ENCODE measurements around the gene PCDHB2.

PCDHB2 gene

GRCh38 chr5:141127305-141127704 lies 32.9 kb downstream of the PCDHB2 start:
- ATAC-seq = no peak
- TF ChIP-seq TSHZ2 (CRISPR knock-in tag; IDR thresholded peaks at IDR 0.05) (no peak), ZNF70 (CRISPR knock-in tag; IDR thresholded peaks at IDR 0.05) (no peak), CREB5 (CRISPR knock-in tag; IDR thresholded peaks at IDR 0.05; ENCODE audit: low read depth) (no peak), BACH2 (CRISPR knock-in tag; IDR thresholded peaks at IDR 0.05; ENCODE audit: borderline replicate concordance) (no peak), ZNF8 (CRISPR knock-in tag; IDR thresholded peaks at IDR 0.05) (no peak), RARB (CRISPR knock-in tag; IDR thresholded peaks at IDR 0.05) (no peak), PATZ1 (CRISPR knock-in tag; IDR thresholded peaks at IDR 0.05; ENCODE audit: borderline replicate concordance) (no peak), ZC3H10 (CRISPR knock-in tag; IDR thresholded peaks at IDR 0.05) (no peak), CSDC2 (CRISPR knock-in tag; IDR thresholded peaks at IDR 0.05) (no peak), ESRRG (CRISPR knock-in tag; IDR thresholded peaks at IDR 0.05) (no peak), GLIS3 (CRISPR knock-in tag; IDR thresholded peaks at IDR 0.05) (no peak), ZNF565 (CRISPR knock-in tag; conservative IDR thresholded peaks at IDR 0.05; ENCODE audit: low read depth) (no peak), PPARA (CRISPR knock-in tag; IDR thresholded peaks at IDR 0.05; ENCODE audit: borderline replicate concordance) (no peak)

- TF ChIP-seq POU6F1 (CRISPR knock-in tag; IDR thresholded peaks at IDR 0.05; ENCODE audit: borderline replicate concordance, low read depth) (no peak), ZFP30 (CRISPR knock-in tag; IDR thresholded peaks at IDR 0.05) (no peak), RARB (CRISPR knock-in tag; IDR thresholded peaks at IDR 0.05) (no peak), ZNF70 (CRISPR knock-in tag; IDR thresholded peaks at IDR 0.05) (no peak), ISL1 (CRISPR knock-in tag; IDR thresholded peaks at IDR 0.05) (no peak), TSHZ2 (CRISPR knock-in tag; IDR thresholded peaks at IDR 0.05) (no peak), ZNF8 (CRISPR knock-in tag; IDR thresholded peaks at IDR 0.05) (no peak)
- ATAC-seq = no peak
Measured at GRCh38 chr5:141135030-141135717, 40.8 kb downstream of the PCDHB2 start, which contains the start of gene PCDHB5. Gene PCDHB5 (plus strand): TSS chr5:141135206. CDS start chr5:141135435, 229 bp downstream.

- no peak for ATAC-seq
- TF ChIP-seq TOX (CRISPR knock-in tag; IDR thresholded peaks at IDR 0.05; ENCODE audit: borderline replicate concordance) = no peak
- no peak for TF ChIP-seq ZC3H10 (CRISPR knock-in tag; IDR thresholded peaks at IDR 0.05)
- no peak for TF ChIP-seq GLIS3 (CRISPR knock-in tag; IDR thresholded peaks at IDR 0.05)
- TF ChIP-seq CSRNP3 (CRISPR knock-in tag; IDR thresholded peaks at IDR 0.05) = no peak
- TF ChIP-seq CSDC2 (CRISPR knock-in tag; IDR thresholded peaks at IDR 0.05) = no peak
- no peak for TF ChIP-seq ARNTL (CRISPR knock-in tag; IDR thresholded peaks at IDR 0.05; ENCODE audit: borderline replicate concordance, low read depth)
- no peak for TF ChIP-seq ZFP30 (CRISPR knock-in tag; IDR thresholded peaks at IDR 0.05)
- no peak for TF ChIP-seq BACH2 (CRISPR knock-in tag; IDR thresholded peaks at IDR 0.05; ENCODE audit: borderline replicate concordance)
- TF ChIP-seq ZFP3 (CRISPR knock-in tag; IDR thresholded peaks at IDR 0.05) = no peak
- TF ChIP-seq ISL1 (CRISPR knock-in tag; IDR thresholded peaks at IDR 0.05) = no peak
- TF ChIP-seq ZNF70 (CRISPR knock-in tag; IDR thresholded peaks at IDR 0.05) = no peak
- no peak for TF ChIP-seq ZNF8 (CRISPR knock-in tag; IDR thresholded peaks at IDR 0.05)
- no peak for TF ChIP-seq CREB5 (CRISPR knock-in tag; IDR thresholded peaks at IDR 0.05; ENCODE audit: low read depth)
- no peak for TF ChIP-seq RARB (CRISPR knock-in tag; IDR thresholded peaks at IDR 0.05)
- no peak for TF ChIP-seq ZNF565 (CRISPR knock-in tag; conservative IDR thresholded peaks at IDR 0.05; ENCODE audit: low read depth)
Measured at GRCh38 chr5:141135718-141136266, 41.4 kb downstream of the PCDHB2 start.
